Stimulated activated CD8-positive, alpha-beta memory T cell treated with anti-CD3 and anti-CD28 coated beads, Interleukin-12 subunit alpha, Interleukin-12 subunit beta, amount 100 ng/mL, for 4 hours (primary cell): Measurements from ENCODE around the gene TEX9.
"Not testable (repeated sequence)": the region's sequence is repeated elsewhere in the genome, so short reads cannot be mapped to it uniquely, and the experiment has no call there.

Experiments
- DNase-seq: peaks from one replicate; pipeline ENCODE4 v3.0.0-alpha.2; 2020; ENCODE audit warnings: low read depth

Gene TEX9

DNA sequence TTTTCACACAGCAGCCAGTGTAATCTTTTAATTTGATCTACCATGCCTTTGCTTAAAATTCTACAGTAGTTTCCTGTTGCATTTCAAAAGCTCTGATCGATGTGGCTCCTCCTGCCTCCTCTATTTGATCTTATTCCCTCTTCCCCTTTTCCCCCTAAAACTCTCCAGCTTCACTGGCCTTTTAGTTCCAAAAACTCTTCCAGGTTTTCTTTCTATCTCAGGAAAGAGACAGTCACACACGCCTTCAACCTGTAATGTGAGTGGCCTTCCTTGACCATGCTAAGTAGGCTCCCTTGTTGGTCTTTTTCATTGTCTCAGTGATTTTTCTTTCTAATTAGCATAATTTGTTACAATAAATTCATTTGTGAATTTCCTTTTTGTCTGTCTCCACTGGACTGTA lies 985 bp downstream of the TEX9 start:
- DNase-seq: no peak

DNA sequence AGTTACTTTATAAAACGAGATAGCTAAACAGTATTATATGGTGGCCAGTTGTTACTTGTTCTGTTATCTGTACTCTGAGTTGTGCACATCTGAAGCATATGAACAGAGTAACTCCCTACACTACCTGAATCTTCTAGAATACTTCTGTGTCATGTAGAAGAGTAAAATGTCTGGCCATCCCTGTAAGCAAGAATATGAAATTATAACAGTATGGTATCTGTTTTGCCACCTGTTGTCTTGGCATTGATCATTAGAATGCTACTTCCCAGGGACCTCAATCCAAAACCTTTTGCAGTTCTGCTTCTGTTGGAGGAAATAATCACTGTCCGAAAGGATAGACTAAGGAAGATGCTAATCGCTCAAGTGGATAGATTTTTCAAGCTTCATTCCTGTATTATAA lies 1.9 kb downstream of the TEX9 start:
- no peak for DNase-seq

DNA sequence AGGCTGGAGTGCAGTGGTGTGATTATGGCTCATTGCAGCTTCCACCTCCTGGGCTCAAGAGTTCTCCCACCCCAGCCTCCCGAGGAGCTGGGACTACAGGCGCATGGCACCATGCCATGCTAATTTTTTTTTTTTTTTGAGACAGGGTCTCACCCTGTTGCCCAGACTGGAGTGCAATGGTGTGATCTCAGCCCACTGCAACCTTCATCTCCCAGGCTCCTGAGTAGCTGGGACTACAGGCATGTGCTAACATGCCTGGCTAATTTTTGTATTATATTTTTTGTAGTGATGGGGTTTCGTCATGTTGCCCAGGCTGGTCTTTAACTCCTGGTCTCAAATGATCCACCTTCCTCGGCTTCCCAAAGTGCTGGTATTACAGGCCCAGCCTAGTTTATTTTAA lies 4.0 kb downstream of the TEX9 start:
- no peak for DNase-seq

DNA sequence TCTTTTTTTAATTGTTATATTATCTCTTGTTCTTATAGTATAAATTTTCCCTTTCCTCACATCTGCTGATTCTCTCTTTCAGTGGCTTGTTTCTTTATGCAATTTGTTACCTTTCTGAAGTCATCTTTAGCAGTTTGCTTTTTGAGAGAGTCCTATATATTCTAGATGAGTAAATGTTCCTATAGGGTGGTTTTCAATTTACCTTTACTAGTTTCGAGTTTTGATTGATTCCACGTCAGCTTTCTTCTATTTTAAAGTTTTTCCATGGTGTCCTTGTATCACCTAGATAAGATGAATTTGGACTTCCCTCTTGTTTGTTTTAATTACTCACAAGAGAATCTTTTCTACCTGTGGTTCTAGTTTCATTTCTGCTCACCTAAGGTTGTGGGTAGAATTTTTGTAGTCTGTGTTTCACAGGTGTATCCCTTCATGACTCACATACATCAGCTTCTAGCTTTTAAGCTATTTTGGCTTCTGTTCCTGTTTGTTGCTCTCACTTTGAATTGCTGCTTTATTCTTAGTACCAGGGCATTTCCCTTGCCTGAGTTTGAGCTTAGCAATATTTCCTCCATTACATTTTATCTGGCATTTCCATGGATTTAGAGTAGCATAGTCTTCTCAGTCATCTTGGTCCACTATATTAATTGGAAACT lies 6.4 kb downstream of the TEX9 start:
- DNase-seq: no peak

DNA sequence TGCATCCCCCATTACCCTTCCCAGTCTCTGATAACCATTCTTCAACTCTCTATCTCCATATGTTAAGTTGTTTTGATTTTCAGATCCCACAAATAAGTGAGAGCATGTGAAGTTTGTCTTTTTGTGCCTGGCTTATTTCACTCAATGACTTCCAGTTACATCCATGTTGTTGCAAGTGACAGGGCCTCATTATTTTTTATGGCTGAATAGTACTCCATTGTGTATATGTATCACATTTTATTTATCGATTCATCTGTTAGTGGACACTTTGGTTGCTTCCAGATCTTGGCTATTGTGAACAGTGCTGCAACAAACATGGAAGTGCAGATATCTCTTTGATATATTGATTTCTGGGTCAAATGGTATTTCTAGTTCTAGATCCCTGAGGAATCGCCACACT lies 9.5 kb downstream of the TEX9 start:
- not testable (repeated sequence) for DNase-seq

DNA sequence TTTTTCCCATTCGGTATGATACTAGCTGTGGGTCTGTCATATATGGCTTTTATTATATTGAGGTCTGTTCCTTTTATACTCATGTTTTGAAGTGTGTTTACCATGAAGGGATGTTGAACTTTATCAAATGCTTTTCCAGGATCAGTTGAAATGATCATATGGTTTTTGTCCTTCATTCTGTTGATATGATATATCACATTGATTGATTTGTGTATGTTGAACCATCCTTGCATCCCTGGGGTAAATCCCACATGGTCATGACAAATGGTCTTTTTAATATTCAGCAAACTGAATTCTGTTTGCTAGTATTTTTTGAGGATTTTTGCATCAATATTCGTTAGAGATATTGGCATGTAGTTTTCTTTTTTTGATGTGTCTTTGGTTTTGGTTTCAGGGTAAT lies 12.6 kb downstream of the TEX9 start:
- DNase-seq: not testable (repeated sequence)

DNA sequence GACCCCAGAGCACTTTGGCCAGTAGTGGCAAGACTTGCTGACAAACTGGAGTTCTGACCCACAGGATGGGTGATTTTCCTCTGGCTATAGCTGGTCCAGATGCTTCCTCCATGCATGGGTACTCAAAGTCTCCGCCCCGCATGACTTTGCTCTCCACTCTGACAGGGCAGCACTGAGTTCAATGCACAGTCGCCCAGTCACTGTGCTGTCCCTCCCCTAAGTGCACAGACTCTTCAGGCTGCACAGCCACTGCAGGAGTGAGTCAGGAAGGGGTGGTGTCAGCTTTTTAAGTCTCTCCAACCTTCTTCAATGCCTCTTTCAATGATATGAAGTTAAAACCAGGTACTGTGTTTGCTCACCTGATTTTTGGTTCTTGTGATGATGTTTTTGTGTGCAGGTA lies 17.8 kb downstream of the TEX9 start:
- DNase-seq: no peak

DNA sequence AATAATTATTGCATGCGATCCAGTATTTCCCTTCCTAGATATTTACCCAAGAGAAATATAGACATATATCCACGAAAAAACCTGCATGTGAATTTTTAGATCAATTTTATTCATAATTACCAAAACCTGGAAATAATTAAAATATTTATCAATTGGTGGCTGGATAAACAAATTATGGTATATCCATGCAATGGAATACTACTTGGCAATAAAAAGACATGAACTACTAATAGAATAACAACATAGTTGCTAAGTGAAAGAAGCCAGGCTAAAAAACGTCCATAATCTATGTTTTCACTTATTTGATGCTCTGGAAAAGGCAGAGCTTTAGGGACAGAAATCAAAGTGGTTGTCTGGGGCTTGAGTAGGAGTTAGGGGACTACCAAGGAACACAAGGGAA lies 20.7 kb downstream of the TEX9 start:
- DNase-seq: no peak

DNA sequence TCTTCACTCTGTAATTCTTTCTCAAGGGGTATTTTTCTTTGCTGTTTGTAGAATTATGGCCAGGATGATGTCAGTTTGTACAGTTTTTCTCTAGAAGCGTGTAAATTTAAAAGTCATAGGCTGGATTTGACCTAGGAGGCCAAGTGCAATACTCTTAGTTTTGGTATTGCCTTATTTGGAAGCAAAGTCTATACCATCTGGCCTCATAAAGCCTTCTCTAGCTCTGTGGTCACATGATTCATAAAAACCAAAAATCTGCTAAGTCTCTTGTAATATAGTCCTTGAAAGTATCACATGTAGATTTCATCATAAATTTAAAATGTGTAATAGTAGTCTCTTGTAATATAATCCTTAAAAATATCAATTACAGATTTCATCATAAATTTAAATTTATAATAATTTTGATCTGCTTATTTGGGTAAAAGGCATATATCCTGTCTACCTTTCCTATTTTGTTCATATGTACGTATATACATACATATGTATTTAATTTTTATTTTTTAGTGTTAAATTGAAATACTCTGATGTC lies 25.6 kb downstream of the TEX9 start:
- no peak for DNase-seq

DNA sequence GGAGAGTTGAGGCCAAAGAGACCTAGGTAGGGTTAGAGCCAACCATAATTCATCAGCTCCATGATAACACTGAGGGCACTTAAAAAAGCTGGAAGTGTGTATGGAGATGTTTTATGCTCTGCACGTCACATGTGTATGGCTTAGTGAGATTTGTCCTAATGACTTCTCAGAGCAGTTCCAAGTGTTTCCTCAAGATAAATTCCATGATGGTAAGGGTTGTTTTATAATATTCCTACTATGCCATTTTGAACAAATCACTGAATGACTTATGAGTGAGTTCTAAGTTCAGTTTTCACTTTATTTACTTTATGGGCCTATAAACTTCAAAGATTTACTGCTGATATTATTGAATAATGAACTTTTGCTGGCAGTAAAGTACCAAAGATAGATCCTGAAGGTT lies 28.1 kb downstream of the TEX9 start:
- no peak for DNase-seq

DNA sequence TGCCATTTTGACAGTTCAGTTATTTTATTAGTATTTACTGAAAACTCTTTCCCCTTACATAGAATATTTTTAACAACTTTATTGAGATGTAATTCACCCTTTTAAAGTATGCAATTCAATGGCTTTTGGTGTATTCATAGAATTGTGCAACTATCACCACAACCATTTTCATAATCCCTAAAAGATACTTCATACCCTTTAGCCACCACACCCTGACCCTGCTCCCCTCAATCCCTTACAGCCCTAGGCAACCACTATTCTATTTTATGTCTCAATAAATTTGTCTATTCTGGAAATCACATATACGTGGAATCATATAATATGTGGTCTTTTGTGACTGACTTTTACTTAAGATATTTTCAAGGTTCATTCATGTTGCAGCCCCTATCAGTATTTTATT lies 29.7 kb downstream of the TEX9 start:
- DNase-seq: no peak

DNA sequence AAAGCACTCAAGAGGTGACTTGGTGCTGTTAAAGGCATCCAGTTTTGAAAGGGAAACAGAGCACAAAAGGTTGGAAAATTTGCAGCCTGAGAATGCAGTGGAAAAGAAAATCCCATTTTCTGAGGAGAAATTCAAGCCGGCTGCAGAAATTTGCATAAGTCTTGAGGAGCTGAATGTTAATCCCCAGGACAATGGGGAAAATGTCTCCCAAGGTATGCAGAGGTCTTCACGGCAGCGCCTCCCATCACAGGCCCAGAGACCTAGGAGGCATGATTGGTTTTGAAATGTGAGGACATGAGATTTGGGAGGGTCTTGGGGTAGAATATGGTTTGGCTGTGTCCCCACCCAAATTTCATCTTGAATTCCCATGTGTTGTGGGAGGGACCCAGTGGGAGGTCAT lies 32.1 kb downstream of the TEX9 start:
- DNase-seq: not testable (repeated sequence)

DNA sequence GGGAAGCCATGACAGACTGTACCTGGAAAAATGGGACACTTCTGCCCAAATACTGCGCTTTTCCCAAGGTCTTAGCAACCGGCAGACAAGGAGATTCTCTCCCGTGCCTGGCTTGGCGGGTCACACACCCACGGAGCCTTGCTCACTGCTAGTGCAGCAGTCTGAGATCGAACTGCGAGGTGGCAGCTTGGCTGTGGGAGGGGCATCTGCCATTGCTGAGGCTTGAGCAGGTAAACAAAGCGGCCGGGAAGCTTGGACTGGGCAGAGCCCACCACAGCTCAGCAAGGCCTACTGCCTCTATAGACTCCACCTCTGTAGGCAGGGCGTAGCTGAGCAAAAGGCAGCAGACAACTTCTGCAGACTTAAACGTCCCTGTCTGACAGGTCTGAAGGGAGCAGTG lies 34.0 kb downstream of the TEX9 start:
- DNase-seq: not testable (repeated sequence)

DNA sequence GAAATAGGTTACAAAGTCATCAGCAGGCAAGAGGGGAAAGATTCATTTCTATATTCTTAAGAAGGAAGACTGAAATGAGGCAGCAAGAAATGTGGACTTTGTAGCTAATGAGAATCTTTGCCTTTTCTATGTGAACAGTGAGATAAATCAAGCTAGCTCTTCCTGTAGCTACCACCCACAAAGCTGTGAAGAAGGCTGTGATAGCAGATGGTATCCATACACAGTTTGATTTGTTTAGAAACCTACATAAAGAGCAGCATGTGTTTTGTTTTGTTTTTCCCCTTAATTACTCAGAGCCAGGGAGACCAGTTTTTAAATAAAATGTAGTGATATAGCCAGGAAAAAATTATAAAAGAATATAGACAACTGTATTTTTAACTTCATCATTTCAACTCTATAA lies 45.5 kb downstream of the TEX9 start:
- no peak for DNase-seq

DNA sequence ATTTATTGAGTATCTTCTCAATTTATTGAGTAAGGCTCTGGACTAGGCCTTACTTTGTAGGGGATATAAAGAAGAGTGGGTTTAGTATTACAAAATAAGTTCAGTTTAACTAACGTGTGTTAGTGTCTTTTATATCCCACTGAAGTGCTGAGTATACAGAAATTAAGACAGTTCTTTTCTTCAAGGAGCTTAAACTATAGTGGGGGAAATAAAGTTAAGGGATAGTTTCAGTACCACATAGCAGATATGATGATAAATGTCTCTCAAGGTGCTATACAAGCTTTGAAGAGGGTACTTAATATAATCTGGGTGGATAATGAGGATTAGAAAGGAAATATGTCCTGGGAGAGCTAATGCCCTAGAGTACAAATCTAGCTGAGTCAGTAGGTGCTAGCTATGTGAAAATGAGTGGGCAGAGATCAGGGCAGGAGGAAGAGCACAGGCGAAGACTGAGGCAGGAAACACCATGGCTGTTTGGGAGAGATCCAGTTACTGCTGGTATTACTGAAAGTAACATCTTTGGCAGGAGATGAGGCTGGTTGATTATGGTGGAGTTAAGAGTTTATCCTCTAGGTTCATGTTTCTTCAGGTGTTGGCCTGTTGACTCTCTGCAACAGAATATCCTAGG lies 46.0 kb downstream of the TEX9 start:
- DNase-seq: no peak

DNA sequence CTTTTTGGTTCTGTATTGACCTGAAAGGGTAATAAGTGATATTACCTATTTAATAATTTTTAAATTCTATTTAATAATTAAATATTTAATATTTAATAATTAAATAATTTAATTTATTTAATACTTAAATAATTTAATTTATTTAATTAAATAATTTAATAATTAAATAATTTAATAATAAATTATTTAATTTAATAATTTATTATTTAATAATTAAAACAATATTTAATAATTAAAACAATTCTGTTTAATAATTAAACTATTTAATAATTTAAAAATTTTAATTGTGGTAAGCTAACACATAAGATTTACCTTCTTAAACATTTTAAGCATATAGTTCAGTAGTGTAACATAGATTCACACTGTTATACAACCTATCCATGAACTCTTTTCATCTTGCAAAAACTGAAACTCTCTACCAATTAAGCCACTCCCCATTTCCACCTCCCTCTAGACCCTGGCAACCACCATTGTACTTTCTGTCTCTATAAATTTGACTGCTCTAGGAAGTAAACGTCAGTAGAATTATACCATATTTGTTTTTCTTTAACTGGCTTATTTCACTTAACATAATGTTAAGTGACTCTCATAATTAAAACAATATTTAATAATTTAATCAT lies 48.0 kb downstream of the TEX9 start:
- not testable (repeated sequence) for DNase-seq

DNA sequence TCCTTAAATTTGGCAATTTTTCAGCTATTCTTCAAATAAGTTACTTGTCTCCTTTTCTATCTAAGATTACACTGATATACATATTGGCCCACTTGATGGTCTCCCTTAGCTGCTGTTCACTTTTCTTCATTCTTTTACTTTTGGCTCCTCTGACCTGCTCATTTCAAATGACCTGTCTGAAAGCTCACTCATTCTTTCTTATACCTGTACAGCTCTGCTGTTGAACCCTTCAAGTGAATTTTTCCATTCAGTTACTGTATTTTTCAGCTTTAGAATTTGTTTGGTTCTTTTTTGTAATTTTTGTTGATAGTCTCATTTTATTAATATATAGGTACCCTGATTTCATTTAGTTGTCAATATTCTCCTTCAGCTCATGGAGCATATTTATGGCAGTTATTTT lies 60.0 kb downstream of the TEX9 start:
- no peak for DNase-seq

DNA sequence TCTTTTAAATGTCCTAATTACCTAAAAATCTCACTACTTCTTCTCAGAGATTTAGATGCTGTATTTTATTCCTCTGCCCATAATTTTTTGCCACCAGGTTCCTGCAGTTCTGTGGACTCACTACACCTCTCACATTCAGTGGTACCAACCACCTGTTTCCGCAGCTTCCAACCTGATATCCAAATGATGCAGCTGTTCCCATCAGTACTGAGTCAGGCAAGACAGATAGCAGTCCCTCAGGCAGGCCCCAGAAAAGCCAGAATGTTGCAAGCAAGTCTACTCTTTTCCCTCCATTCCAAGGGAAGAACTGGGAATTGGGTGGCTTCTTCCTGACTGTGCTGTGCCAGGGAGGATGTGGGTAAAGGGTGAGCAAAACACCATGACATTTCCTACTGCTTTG lies 60.8 kb downstream of the TEX9 start:
- no peak for DNase-seq

DNA sequence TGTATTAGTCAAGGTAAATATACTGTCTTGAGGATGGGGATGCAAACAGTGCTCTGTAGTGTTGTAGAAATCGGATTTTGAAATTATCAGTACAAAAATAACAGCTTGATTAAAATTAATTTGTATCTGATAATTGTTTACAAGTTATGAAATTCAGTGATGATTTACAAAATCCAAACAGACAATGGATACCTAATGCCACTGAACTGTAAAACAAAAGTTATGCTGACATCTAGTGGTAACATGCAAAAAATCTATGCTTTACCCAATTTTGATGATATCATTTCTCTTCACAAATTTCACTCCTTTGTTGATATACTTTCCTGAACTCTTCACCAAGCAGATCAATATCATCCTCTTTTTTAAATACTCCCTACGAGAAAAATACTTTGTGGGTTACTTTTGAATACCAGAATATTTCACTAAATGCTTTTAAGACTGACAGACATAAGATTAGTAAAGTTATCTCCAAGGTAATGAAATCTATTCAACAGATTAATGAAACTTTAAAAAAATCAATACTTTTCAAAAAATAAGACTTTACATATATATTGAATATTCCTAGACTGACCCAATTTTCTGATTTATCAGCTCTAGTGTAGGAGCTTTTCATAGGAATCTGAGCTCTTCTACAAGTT lies 63.7 kb downstream of the TEX9 start:
- DNase-seq: no peak

DNA sequence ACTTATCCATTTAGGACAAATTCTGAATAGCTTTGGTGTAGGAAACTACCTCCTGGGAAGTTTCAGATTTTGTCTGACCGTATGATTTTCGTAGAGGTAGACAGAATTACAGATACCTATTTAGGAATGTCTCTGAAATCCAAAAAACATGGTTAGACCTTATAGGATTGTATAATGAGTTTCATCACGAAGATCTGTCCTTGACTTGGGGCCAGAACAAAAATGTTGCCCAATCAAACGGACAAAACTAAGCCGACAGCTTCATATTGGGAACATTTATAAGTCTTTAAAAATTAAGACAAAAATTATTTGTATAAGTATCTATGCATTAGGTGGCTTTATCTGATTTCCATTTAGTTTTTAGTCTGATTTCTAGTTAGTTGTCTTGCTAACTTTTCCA lies 67.1 kb downstream of the TEX9 start:
- no peak for DNase-seq

DNA sequence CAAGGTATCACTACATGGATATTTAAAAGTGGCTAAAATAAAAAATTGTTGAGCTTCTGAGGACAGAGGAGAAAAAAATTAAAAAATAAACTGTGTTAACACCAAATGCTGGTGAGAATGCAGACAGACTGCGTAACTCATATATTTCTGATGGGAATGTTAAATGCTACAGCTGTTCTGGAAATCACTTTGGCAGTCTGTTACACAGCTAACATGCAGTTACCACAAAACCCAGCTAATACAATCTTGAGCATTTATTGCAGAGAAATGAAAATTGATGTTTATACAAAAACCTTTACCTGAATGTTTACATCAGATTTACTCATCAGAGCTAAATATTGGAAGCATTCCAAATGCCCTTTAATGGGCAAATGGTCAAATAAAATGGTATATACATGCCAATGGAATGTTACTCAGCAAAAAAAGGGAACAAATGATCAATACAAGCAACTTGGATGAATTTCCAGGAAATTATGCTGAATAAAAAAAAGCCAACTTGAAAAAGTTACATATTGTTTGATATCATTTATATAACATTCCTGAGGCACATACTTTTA lies 75.1 kb downstream of the TEX9 start:
- DNase-seq: no peak

DNA sequence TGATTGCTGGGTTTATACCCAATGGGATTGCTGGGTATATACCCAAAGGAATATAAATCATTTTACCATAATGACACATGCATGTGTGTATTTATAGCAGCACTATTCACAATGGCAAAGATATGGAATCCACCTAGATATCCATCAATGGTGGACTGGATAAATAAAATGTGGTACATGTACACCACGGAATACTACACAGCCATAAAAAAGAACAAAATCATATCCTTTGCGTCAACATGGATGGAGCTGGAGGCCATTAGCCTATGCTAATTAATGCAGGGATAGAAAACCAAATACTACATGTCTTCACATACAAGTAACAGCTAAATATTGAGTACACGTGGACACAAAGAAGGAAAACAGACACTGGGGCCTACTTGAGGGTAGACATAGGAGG lies 77.1 kb downstream of the TEX9 start:
- DNase-seq: no peak

DNA sequence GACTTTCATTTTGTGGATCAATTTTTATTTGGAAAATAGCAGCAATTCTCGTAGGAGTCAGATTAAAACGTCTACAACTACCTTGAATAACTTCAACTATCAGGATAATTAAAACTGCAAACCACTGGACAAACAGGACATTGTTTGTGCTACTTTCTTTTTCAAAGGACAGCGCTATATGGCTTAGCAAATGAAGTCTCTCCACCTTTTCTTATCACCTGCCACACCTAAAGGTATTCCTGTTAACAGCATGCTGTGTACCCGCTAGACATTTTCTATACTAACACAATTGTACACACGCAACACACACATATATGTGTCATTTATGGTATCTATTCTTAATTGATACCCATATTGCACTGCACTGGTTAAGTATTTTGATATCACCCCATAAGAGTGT lies 80.5 kb downstream of the TEX9 start:
- DNase-seq: no peak
